SK-MEL-5 (cell line): ENCODE measurements around the gene ERGIC1. TPM values are rescaled to one million over a fixed set of nuclear protein-coding genes. Genes with fewer than 3 reads are reported as not detected.

ENCODE experiments used
- DNase-seq: peaks from one replicate; pipeline ENCODE4 v3.0.0-alpha.2; 2016; ENCODE audit warnings: low read depth, low spot score
- in situ Hi-C: cut with HindIII; loops from 2 replicates; pipeline ENCODE4 v1.10.0; 2016; ENCODE audit warnings: low sequenced_read_pairs, high pct_unique_total_duplicates, low pct_unique_long_range_greater_than_20kb
- total RNA-seq: library from RNA; depleted of rRNA; stranded (reverse); fragments of >200 nt; shearing (Covaris generic); gene quantifications from 2 replicates; pipeline ENCODE4 v1.2.3, GENCODE V29; 2014

ERGIC1 gene
- total RNA-seq, 1 experiment from 2014 or later, result 91.3 TPM

DNA sequence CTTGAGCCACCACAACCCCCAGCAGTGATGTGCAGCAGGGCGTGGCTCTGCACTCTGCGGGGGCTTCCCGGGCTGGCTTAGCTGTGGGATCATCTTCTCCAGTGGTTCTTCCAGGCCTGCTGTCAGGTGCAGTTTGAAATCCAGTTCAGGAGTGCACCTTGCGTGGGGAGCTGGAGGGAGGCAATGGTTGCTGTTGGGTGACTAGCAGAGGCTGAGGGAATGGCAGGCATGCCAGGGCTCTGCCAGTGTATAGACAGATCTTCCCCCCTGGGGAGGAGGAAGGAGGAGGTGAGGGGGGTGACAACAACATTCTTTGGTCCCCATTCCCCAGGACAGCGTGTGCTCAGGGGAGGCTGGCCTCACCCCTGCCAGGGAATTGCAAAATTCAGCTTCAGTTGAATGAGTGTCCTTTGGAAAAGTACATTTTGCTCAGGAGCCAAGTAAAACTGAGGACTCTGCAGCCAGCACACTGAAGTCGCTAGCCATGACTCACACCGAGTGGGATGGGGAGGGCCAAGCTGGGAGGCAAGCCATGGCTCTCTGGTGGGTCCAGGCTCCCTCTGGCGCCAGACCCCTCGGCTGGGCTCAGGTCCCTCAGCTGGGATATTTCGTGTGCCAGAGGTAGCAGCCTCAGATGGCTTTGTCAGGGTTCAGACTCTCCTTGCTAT is 35.0 kb downstream of the ERGIC1 start:
- in situ Hi-C loops, result no loop called here
- no peak for DNase-seq

DNA sequence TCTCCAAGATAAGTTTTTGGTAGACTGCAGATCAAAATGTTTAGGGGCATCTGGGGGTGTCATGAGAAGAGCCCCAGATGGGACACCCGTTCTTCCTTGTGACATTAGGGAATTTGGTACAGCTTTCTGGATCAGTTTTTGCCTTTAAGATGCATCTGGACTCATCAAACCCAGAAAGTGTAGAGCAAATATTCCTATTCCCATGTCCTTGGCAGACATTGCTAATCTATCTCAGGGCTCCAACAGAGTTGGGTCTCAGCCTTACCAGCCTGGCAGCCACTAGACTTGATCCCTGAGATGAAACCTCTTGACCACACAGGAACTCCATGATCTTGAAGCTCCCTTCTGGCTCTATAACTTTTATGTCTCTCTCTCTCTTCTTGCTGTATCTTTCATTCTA is 35.6 kb downstream of the ERGIC1 start:
- in situ Hi-C loops, result no loop called here
- DNase-seq, result no peak

DNA sequence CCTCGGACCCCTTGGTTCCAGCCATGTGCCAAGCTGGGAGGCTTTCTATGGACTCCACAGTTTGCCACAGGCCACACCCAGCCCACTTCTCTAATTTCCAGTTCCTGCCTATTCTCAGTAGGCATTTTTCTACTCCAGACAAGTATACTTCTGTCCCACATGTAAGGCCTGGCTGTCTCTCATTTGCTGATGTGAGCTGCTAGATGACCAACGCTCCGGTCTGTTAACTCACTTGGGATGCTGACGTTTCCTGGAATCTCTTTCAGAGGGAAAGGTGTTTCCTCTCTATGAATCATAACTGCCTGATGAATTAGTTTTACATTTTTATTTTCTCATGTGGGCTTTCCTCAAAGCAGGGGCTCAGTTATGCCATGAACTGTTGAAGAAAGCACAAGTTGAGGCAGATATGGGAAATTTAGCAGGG is 36.3 kb downstream of the ERGIC1 start:
- in situ Hi-C loops, result no loop called here
- no peak for DNase-seq

DNA sequence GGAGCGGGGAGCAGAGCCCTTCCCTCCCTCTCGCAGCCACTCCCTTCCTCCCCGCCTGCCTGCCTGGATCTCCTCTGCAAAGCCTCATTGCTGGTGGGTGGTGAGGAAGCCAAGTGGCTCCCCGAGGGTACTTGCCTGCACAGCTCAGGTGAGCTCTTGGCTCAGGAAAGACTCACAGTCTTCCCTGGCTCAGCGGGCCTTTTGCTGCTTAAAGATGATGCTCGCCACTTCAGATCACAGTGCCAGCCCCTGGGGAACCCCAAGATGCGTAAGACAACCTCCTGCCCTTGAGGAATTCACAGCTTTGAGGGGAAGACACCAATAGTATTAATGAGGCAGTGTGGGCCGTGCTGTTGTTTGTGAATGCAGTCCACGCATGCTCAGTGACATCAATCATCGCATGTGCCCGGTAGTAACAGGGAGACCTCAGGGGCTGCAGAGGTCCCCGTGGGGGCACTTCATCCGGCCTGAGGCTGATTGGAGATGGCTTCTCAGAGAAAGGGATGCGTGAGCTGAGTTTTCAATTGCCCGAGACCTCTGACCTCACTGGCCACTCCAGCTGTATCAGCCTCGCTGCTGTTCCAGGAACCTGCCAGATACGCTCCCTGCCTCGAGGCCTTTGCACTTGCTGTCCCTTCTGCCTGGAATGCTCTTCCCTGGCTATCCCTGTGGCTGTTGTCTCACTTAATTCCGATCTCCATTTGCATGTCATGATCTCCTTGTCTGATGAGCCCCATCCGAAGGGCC is 36.8 kb downstream of the ERGIC1 start:
- in situ Hi-C loops, result no loop called here
- no peak for DNase-seq

DNA sequence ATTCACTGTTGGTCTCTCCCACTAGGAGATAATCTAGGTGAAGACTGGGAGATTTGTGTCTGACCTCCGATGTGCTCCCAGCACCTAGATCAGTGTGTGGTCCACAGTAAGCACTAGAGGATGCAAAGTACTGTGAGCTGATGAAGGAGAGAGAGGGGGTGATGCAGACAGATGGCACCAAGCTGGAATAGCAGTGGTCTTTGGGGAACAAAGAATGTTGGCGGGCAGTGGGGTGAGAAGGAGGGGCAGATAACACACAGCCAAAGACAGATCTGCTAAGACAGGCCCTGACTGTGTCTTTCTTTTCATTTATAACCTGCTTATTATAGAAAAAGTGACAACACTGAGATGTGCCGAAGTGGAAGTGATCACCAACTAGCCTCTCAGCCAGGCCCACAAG is 37.5 kb downstream of the ERGIC1 start:
- in situ Hi-C loops, result no loop called here

DNA sequence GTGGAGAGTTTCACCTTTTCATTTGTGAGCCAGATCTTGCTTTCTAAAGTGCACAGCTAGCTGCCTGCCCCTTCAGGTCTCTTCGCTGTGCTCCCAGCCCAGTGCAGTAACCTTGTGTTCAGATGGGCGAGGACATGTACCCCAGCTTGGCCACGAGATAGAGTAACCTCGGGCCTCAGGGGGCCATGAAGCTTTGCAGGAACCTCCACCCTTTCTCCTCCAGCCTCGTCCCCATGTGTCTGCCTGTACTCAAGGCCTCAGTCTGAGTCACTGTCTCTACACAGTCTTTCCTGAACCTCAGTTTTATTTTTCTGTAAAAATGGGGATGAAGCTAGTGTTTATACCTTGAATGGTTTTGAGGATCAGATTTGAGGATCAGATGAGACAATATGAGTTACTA is 37.9 kb downstream of the ERGIC1 start:
- DNase-seq, result no peak
- in situ Hi-C loops, result no loop called here

More for the DNA sequence above, 37.5 kb downstream of the ERGIC1 start:
- DNase-seq, result no peak

DNA sequence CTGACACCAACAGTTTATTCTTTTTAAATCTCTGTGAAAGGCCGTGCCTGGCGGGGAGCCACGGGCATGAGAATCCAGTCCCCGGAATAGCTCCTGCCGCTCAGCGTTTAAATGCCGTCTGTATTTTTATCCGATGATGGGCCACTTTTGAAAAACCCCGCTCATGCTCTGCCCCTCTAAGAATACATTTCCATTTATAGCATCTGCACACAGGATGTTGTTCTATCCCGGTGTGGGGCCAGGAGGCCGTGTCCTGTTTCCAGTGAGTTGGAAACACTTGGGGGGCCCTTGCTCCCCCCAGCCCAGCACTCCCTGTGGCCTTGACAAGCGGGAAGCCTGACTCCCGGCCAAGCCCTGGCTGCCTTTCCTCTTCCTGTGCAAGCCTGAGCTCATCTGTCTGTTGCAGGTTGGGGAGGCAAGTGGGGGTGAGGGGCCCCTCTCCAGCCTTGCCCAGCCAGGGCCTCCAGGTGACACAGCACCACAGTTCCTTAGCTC is 39.0 kb downstream of the ERGIC1 start:
- DNase-seq, result no peak
- in situ Hi-C loops, result no loop called here

DNA sequence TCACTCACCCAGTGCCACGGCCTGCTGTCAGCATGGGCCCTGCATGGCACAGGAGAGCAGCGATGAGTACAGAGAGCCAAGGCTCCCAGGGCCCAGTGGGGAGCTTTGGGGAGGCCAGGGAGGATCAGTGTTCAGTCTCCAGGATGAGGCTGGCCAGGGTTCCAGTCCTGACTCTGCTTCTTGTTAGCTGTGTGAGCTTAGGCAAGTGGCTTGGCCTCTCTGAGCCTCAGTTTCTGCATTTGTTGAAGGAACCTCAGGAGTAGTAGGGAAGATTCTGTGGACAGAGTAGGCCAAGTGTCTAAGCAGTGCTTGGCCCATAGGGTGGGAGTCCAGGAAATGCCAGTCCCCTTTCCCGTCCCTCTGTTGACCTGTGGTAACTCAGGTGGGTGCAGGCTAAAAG is 39.5 kb downstream of the ERGIC1 start:
- DNase-seq, result no peak

DNA sequence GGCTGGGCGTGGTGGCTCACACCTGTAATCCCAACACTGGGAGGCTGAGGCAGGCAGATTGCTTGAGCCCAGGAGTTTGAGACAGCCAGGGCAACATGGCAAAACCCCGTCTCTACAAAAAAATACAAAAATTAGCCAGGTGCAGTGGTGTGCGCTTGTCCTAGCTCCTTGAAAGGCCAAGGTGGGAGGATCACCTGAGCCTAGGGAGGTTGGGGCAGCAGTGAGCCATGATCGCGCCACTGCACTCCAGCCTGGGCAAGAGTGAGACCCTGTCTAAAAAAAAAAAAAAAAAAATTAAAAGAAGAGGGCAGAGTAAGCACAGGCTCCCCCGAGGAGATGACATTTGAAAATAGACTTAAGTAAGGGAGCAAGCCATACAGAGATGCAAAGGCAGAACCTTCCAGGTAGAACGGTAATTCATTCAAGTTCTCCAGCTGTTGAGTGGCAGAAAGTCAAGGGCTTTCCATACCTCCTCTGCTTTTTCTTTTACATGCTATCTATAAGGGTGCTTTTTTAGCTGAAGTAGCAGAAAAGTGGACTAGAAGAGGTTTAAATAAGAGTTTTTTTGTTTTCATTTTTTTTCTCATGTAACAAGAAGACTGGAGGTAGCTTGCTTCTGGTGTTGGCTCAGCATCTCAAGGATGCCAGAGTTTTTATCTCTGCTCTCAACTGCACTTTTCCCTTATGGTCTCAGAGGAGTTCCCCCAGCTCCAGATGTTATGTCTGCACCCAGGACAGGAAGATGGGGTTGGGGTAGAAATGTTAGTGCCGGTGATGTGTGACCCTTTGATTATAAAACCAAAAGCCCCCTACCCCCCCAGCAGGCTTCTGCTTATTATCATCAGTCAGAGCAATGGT is 40.8 kb downstream of the ERGIC1 start:
- in situ Hi-C loops, result no loop called here
- DNase-seq, result no peak

More for the DNA sequence above, 39.5 kb downstream of the ERGIC1 start:
- in situ Hi-C loops, result no loop called here

DNA sequence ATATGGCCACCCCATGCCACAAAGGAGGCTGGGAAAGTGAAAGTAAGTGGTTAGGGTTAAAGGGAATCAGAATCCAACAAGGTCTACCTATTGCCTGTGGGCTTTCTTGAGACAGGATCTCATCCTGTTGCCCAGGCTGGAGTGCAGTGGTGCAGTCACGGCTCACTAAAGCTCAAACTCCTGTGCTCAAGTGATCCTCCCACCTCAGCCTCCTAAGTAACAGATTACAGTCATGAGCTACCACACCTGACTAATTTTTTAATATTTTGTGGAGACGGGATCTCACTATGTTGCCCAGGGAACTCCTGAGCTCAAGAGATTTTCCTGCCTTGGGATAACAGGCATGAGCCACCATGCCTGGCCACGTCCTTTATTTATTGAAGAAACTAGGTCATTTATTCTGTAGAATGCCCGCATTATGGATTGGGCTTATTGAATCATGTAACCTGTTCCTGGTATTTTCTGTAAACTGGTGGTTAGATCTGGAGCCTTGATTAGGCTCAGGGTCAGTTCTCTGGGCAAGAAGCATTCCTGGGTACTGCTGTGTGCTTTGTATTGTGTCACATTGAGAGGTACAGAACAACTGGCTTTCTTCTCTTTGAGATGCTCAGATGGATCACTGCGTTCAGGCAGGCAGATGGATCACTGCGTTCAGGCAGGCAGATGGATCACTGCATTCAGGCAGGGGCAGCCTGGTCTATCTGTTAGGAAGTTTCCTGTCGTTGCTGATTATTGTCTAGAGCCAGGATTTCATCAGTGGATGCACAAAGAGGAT is 41.6 kb downstream of the ERGIC1 start:
- in situ Hi-C loops, result no loop called here
- no peak for DNase-seq

DNA sequence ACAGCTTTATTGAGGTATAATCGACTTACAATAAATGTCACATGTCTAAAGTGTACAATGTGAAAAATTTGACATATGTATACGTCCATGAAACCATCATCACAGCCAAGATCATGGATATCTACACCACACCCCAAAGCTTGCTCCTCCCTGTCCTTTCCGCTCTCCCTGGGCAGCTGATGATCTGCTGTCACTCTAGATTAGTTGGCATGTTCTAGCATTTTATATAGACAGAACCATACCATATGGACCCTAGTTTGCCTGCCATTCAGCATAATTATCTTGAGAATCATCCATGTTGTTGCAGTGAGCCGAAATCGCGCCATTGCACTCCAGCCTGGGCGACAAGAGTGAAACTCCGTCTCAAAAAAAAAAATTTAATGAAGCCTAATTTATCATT is 42.5 kb downstream of the ERGIC1 start:
- DNase-seq, result no peak
- in situ Hi-C loops, result no loop called here

DNA sequence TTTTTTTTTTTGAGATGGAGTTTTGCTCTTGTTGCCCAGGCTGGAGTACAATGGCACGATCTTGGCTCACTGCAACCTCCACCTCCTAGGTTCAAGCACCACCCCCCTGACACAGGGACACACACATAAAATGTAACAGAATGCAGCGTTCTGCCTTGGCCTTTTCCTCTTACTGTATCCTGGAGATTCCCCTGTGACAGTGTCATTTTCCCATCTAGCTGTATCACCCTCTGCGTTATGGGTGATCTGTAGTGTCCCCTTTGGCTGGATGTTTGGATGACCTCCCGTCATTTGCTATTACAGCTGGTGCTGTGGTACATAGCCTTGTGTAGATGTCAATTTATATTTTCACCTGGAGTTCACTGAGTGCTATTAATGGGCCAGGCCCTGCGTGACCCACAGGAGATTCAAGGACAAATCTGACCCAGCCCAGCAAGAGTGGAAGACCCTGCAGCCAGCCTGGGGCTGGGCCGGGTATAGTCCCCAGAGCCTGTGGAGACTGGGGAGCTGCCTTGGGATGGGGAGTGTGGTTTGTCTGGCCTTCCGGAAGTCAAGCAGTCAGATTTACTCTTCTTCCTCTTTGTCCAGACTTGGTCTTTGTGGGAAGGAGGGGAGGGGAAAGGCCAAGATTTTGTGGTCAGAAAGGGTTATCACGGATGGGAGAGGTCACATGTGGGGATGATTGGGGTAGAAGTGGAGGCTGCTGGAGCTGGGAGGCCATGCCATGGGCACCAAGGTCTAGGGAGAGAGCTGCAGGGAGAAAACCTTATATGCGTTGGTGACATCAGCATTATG is 43.6 kb downstream of the ERGIC1 start:
- in situ Hi-C loops, result no loop called here
- DNase-seq, result no peak

DNA sequence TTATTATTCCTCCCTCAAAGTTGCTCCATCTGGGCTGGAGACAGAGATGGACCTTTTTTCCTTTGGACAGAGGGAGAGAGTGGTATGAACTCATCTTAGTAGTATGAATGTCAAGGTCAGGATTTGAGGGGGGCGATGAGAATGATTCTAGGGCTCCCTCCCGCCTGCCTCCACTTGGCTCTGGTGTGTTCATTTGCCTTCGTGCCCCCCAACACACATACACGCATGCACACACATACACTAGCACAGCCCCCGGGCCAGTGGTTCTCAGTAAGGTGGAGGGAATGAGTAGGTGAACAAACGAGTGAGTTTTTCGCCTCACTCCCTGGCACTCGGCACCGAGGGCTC is 44.5 kb downstream of the ERGIC1 start:
- in situ Hi-C loops, result no loop called here
- no peak for DNase-seq

DNA sequence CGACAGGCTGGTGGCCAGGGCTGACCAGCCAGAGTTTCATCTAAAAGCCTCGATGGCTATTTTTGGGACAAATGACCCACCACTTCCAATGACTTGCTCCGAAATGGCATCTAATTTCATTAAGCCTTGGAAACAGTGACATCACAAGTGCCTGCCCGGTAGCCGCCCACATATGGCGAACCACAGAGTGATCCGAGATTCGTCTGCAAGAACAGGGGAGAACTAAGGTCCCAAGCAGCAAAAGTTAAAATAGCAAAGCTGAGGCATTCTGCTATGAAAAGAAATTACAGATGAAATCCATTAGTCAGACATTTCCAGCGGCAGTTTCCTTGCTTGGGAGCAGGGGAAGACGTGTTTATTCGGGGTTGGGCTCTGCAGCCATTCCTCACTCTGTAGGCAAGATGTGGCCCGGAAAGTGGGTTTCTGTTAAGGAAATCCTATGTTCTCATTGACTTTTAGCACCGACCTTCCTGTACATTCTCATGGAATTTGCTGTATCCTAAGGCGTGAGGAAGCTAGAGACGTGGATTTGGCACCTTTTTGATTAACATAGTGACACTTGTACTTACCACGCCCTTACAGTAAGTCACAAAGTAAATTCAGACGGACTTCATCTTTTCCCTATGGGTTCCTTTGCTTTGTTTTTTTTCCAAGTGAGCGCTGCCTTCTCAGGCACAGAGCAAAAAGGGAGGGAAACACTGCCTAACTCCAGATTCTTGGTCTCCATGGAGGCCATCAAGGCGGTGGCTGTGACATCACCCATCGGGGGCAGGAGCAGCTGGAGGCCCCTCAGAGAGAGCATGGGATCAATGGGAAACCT is 45.1 kb downstream of the ERGIC1 start:
- in situ Hi-C loops, result no loop called here
- no peak for DNase-seq

DNA sequence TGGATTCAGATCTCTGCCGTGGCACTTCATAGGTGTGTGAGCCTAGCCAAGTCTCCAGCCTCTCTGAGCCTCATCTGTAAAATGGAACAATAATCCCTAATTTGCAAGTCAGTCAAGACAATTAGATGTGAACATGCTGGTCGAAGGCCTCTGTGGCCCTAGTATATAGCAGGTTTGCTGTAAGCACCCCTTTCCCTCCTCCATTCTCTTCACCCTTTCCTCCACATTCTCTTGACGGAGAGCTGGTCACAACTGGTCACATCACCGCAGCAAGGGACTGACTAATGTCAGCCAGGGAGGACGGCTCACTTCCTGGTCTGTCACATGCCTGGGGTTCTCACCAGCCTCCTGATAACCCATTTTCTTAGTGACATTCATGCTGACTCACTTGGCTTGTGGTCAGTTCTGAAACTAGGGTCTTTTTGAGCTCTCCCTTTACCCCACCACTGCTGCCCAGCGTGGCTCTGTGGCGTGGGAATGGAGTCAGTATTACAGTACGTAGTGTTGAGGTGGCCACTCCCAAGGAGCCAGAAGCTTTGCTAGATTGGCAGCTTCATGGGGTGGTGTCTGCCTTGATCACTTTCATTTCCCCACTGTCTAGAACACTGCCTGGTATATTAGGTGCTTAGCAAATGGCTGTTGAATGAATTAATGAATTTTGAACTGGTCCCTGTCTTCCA is 47.8 kb downstream of the ERGIC1 start:
- no peak for DNase-seq
- in situ Hi-C loops, result no loop called here

DNA sequence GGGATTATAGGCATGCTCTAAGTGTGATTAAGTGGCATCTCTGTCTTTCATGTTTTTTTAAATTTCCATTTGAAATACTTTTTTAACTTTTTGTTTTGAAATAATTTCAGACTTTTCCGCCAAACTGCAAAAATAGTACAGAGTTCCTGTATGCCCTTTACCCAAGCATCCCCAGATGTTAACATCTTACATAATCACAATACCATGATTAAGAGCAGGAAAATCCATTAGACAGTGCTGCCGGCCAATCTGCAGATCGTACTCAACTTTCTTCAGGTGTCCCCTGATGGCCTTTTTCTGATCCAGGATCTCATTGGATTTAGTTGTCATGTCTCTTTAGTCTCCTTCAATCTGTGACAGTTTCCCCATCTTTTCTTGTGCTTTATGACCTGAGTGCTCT is 49.0 kb downstream of the ERGIC1 start:
- in situ Hi-C loops, result no loop called here
- no peak for DNase-seq
